HepG2 (cell line): Measurements from ENCODE around the gene NAGA. TPM values are rescaled to one million over a fixed set of nuclear protein-coding genes. Genes with fewer than 3 reads are reported as not detected.

ENCODE experiments used
- BHLHE40 ChIP-seq: IDR thresholded peaks from 2 replicates; pipeline ENCODE4 v1.6.1; 2011; ENCODE audit warnings: low read length, improper control_type of control experiment
- CHD2 ChIP-seq: IDR thresholded peaks from 2 replicates; pipeline ENCODE4 v1.6.1; 2011; ENCODE audit warnings: low read depth, low read length, improper control_type of control experiment
- CREM ChIP-seq, 2 experiments: sonication (generic) in 1 of 2; formaldehyde crosslinking in 1 of 2; IDR thresholded peaks; 2 replicates each; pipeline versions ENCODE4 v1.4.0 to v1.6.1; 2016 to 2020; ENCODE audit warnings: antibody characterized with exemption in 1 of 2, mild to moderate bottlenecking in 1 of 2, missing genetic modification reagents in 1 of 2
- ELF4 ChIP-seq: sonication (generic); formaldehyde crosslinking; IDR thresholded peaks from 2 replicates; pipeline ENCODE4 v1.5.0; 2020; ENCODE audit warnings: missing genetic modification reagents, mild to moderate bottlenecking, moderate library complexity, borderline replicate concordance
- HDAC6 ChIP-seq: fragments of 200-600 bp; sonication (generic); IDR thresholded peaks from 2 replicates; pipeline ENCODE4 v1.7.0; 2017; ENCODE audit warnings: mild to moderate bottlenecking, antibody characterized with exemption, low read length, low read depth
- KAT8 ChIP-seq: IDR thresholded peaks from 2 replicates; pipeline ENCODE4 v1.6.1; 2016; ENCODE audit warnings: missing genetic modification reagents, missing compliant biosample characterization
- NR2C2 ChIP-seq: sonication (generic); formaldehyde crosslinking; IDR thresholded peaks from 2 replicates; pipeline ENCODE4 v1.4.0; 2020; ENCODE audit warnings: missing genetic modification reagents, mild to moderate bottlenecking, moderate library complexity, borderline replicate concordance
- SIN3A ChIP-seq: IDR thresholded peaks from 2 replicates; pipeline ENCODE4 v1.6.1; 2011; ENCODE audit warnings: low read depth, mild to moderate bottlenecking, control low read depth, low read length, borderline replicate concordance
- ZBTB20 ChIP-seq: sonication (generic); formaldehyde crosslinking; IDR thresholded peaks from 2 replicates; pipeline ENCODE4 v1.8.1; 2023; ENCODE audit warnings: missing genetic modification reagents, low read depth, mild to moderate bottlenecking, borderline replicate concordance
- ZBTB21 ChIP-seq: sonication (generic); formaldehyde crosslinking; IDR thresholded peaks from 2 replicates; pipeline ENCODE4 v1.4.0; 2020; ENCODE audit warnings: missing genetic modification reagents
- ZBTB3 ChIP-seq: sonication (generic); formaldehyde crosslinking; IDR thresholded peaks from 2 replicates; pipeline ENCODE4 v1.4.0; 2020; ENCODE audit warnings: low read depth, mild to moderate bottlenecking, moderate library complexity, missing genetic modification reagents, borderline replicate concordance
- ZNF446 ChIP-seq: sonication (generic); formaldehyde crosslinking; IDR thresholded peaks from 2 replicates; pipeline ENCODE4 v1.5.0; 2020; ENCODE audit warnings: mild to moderate bottlenecking, missing genetic modification reagents
- ZNF749 ChIP-seq: sonication (generic); formaldehyde crosslinking; IDR thresholded peaks from 2 replicates; pipeline ENCODE4 v1.8.0; 2022; ENCODE audit warnings: mild to moderate bottlenecking, missing genetic modification reagents, moderate library complexity, borderline replicate concordance
- ZNF777 ChIP-seq: sonication (generic); formaldehyde crosslinking; IDR thresholded peaks from 2 replicates; pipeline ENCODE4 v1.4.0; 2020; ENCODE audit warnings: missing genetic modification reagents
- ZNF780A ChIP-seq: sonication (generic); formaldehyde crosslinking; IDR thresholded peaks from 2 replicates; pipeline ENCODE4 v1.8.0; 2022; ENCODE audit warnings: mild to moderate bottlenecking, missing genetic modification reagents, moderate library complexity
- ZNF788 ChIP-seq: sonication (generic); formaldehyde crosslinking; IDR thresholded peaks from 2 replicates; pipeline ENCODE4 v1.5.0; 2020; ENCODE audit warnings: mild to moderate bottlenecking, missing genetic modification reagents, borderline replicate concordance
- polyA plus RNA-seq, 8 experiments: library from polyadenylated mRNA; depleted of rRNA in 3 of 8; stranded (reverse) in 7 of 8; unstranded in 1 of 8; fragments of >200 nt; fragmentation: Illumina TruSeq in 4 of 8; extraction: Trizol in 4 of 8; gene quantifications; 2 replicates each; pipeline versions ENCODE4 v1.2.1 to v1.2.3, GENCODE V29; 2011 to 2016; ENCODE audit warnings: low read depth in 4 of 8, missing spikeins in 1 of 8, mixed read lengths in 1 of 8; ENCODE audit not compliant: insufficient read depth in 1 of 8
- total RNA-seq, 5 experiments: library from RNA; depleted of rRNA; stranded (reverse); fragments of >200 nt; fragmentation: Illumina TruSeq; extraction: Trizol; gene quantifications; 2 replicates each; pipeline ENCODE4 v1.2.3, GENCODE V29; 2016; ENCODE audit warnings: low read depth in 1 of 5
- TF ChIP-seq, protein P1 (sequence below): sonication (generic); formaldehyde crosslinking; IDR thresholded peaks from 2 replicates; pipeline ENCODE4 v1.4.0; 2020; ENCODE audit warnings: mild to moderate bottlenecking, missing genetic modification reagents, borderline replicate concordance
- TF ChIP-seq, protein P2 (sequence below): sonication (generic); formaldehyde crosslinking; IDR thresholded peaks from 2 replicates; pipeline ENCODE4 v1.4.0; 2020; ENCODE audit warnings: missing genetic modification reagents, borderline replicate concordance
- TF ChIP-seq, protein P3 (sequence below): sonication (generic); formaldehyde crosslinking; conservative IDR thresholded peaks from 2 replicates; pipeline ENCODE4 v1.4.0; 2020; ENCODE audit warnings: missing genetic modification reagents

Gene NAGA
- total and polyA plus RNA-seq, 2 of the 13 experiments (the other 11 are each of a cell fraction or from before 2014, with no cell fraction given), result 15.1 to 23.4 TPM

DNA sequence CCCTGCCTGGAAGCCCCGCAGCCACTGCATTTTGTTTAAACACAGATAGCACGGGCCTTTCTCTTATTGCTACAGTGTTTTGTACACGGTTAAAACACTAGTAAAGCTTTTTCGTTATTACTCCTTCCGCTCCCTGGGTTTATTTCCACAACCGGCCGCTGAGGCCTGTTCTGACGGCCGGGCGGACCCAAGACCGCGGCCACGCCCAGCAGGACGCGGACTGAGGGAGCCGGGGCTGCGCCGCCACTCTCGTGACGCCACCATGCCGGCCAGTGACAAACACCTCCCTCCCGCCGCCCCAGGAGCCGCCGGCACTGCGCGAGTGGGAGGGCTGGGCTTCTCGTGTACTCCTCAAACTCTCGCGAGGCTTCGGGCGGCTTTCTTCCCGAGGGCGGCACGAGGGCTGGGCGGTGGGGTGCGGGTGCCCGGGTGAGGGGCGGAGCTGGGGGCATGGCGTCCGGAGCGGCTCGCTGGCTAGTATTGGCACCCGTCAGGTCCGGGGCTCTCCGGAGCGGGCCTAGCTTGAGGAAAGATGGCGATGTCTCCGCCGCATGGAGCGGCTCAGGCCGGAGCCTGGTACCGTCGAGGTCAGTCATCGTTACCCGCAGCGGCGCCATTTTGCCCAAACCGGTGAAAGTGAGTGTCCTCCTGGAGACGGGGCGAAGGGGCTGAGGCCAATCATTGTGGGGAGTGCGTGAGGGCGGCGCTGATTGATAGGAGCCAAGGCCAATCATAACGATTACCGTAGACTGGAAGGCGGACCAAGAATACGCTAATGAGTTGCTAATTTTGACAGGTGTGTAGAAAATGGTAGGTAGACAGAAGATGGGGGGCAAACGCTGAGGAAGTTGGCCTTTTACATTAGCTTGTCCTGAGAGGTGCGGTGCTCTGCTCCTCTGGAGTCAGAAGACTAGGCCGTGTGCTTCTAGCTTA, 9.0 kb upstream of the NAGA start, which contains the start of gene SMDT1 (continued):
- TF ChIP-seq, protein P1, sequence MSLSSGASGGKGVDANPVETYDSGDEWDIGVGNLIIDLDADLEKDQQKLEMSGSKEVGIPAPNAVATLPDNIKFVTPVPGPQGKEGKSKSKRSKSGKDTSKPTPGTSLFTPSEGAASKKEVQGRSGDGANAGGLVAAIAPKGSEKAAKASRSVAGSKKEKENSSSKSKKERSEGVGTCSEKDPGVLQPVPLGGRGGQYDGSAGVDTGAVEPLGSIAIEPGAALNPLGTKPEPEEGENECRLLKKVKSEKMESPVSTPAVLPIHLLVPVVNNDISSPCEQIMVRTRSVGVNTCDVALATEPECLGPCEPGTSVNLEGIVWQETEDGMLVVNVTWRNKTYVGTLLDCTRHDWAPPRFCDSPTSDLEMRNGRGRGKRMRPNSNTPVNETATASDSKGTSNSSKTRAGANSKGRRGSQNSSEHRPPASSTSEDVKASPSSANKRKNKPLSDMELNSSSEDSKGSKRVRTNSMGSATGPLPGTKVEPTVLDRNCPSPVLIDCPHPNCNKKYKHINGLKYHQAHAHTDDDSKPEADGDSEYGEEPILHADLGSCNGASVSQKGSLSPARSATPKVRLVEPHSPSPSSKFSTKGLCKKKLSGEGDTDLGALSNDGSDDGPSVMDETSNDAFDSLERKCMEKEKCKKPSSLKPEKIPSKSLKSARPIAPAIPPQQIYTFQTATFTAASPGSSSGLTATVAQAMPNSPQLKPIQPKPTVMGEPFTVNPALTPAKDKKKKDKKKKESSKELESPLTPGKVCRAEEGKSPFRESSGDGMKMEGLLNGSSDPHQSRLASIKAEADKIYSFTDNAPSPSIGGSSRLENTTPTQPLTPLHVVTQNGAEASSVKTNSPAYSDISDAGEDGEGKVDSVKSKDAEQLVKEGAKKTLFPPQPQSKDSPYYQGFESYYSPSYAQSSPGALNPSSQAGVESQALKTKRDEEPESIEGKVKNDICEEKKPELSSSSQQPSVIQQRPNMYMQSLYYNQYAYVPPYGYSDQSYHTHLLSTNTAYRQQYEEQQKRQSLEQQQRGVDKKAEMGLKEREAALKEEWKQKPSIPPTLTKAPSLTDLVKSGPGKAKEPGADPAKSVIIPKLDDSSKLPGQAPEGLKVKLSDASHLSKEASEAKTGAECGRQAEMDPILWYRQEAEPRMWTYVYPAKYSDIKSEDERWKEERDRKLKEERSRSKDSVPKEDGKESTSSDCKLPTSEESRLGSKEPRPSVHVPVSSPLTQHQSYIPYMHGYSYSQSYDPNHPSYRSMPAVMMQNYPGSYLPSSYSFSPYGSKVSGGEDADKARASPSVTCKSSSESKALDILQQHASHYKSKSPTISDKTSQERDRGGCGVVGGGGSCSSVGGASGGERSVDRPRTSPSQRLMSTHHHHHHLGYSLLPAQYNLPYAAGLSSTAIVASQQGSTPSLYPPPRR, result peak; percentile 40; the same call in 1 of the 2 replicates
- TF ChIP-seq ZNF788 (CRISPR knock-in tag) (peak; percentile 35; the same call in 1 of the 2 replicates), ZBTB21 (CRISPR knock-in tag) (peak; percentile 79), BHLHE40 (peak; percentile 87), ELF4 (no peak), HDAC6 (no peak), KAT8 (CRISPR knock-in tag) (peak; percentile 89), NR2C2 (peak; percentile 55), SIN3A (peak; percentile 62; the same call in 1 of the 2 replicates), ZBTB3 (CRISPR knock-in tag) (no peak), ZNF780A (CRISPR knock-in tag) (no peak), ZNF749 (CRISPR knock-in tag) (peak; percentile 80; the same call in 1 of the 2 replicates), CREM (IDR thresholded peaks at IDR 0.05) (peak; percentile 53), CREM (CRISPR knock-in tag; IDR thresholded peaks at IDR 0.05) (no peak), ZNF777 (peak; percentile 95), ZBTB20 (CRISPR knock-in tag) (no peak; the same call in 1 of the 2 replicates), CHD2 (peak; percentile 94), ZNF446 (CRISPR knock-in tag) (no peak)
- TF ChIP-seq, protein P2, sequence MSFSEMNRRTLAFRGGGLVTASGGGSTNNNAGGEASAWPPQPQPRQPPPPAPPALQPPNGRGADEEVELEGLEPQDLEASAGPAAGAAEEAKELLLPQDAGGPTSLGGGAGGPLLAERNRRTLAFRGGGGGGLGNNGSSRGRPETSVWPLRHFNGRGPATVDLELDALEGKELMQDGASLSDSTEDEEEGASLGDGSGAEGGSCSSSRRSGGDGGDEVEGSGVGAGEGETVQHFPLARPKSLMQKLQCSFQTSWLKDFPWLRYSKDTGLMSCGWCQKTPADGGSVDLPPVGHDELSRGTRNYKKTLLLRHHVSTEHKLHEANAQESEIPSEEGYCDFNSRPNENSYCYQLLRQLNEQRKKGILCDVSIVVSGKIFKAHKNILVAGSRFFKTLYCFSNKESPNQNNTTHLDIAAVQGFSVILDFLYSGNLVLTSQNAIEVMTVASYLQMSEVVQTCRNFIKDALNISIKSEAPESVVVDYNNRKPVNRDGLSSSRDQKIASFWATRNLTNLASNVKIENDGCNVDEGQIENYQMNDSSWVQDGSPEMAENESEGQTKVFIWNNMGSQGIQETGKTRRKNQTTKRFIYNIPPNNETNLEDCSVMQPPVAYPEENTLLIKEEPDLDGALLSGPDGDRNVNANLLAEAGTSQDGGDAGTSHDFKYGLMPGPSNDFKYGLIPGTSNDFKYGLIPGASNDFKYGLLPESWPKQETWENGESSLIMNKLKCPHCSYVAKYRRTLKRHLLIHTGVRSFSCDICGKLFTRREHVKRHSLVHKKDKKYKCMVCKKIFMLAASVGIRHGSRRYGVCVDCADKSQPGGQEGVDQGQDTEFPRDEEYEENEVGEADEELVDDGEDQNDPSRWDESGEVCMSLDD, result peak; percentile 74; the same call in 1 of the 2 replicates
- TF ChIP-seq, protein P3, sequence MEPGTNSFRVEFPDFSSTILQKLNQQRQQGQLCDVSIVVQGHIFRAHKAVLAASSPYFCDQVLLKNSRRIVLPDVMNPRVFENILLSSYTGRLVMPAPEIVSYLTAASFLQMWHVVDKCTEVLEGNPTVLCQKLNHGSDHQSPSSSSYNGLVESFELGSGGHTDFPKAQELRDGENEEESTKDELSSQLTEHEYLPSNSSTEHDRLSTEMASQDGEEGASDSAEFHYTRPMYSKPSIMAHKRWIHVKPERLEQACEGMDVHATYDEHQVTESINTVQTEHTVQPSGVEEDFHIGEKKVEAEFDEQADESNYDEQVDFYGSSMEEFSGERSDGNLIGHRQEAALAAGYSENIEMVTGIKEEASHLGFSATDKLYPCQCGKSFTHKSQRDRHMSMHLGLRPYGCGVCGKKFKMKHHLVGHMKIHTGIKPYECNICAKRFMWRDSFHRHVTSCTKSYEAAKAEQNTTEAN, result peak; percentile 26; the same call in 1 of the 2 replicates
